ENCODE data around the gene BCAT1.
"Not testable (repeated sequence)": the region's sequence is repeated elsewhere in the genome, so short reads cannot be mapped to it uniquely, and the experiment has no call there.

BCAT1 gene

GRCh38 chr12:24956351-24956750 is 7.5 kb upstream of the BCAT1 start:
- not testable (repeated sequence) for DNase-seq (ENCODE audit: low read depth)

- DNase-seq (ENCODE audit: low read depth), result no peak
Observed at GRCh38 chr12:24955853-24956252, 7.0 kb upstream of the BCAT1 start.

GRCh38 chr12:24955389-24955788 is 6.5 kb upstream of the BCAT1 start:
- no peak for DNase-seq (ENCODE audit: low read depth)

- peak; percentile 18 for DNase-seq (ENCODE audit: low read depth)
Observed at GRCh38 chr12:24954261-24954660, 5.4 kb upstream of the BCAT1 start.

GRCh38 chr12:24952389-24952788 is 3.5 kb upstream of the BCAT1 start:
- DNase-seq (ENCODE audit: low read depth), result no peak

GRCh38 chr12:24950231-24950834 is 1.4 kb upstream of the BCAT1 start:
- DNase-seq (ENCODE audit: low read depth), result no peak

GRCh38 chr12:24948420-24948756 is 513 bp downstream of the BCAT1 start:
- peak; percentile 67 for DNase-seq (ENCODE audit: low read depth)

- DNase-seq (ENCODE audit: low read depth), result peak; percentile 16
Observed at GRCh38 chr12:24947541-24948419, 1.1 kb downstream of the BCAT1 start.

GRCh38 chr12:24945845-24946244 is 3.1 kb downstream of the BCAT1 start:
- DNase-seq (ENCODE audit: low read depth), result no peak

- DNase-seq (ENCODE audit: low read depth), result no peak
Observed at GRCh38 chr12:24945039-24945438, 3.9 kb downstream of the BCAT1 start.

- DNase-seq (ENCODE audit: low read depth), result no peak
Observed at GRCh38 chr12:24944601-24944975, 4.3 kb downstream of the BCAT1 start.

- peak; percentile 35 for DNase-seq (ENCODE audit: low read depth)
Observed at GRCh38 chr12:24943947-24944600, 4.8 kb downstream of the BCAT1 start.

- DNase-seq (ENCODE audit: low read depth), result no peak
Observed at GRCh38 chr12:24940157-24940556, 8.7 kb downstream of the BCAT1 start.

GRCh38 chr12:24939551-24939950 is 9.3 kb downstream of the BCAT1 start:
- not testable (repeated sequence) for DNase-seq (ENCODE audit: low read depth)

- no peak for DNase-seq (ENCODE audit: low read depth)
Observed at GRCh38 chr12:24938341-24938740, 10.6 kb downstream of the BCAT1 start.

- DNase-seq (ENCODE audit: low read depth), result peak; percentile 82
Observed at GRCh38 chr12:24937553-24938244, 11.2 kb downstream of the BCAT1 start.

GRCh38 chr12:24933694-24934407 is 15.1 kb downstream of the BCAT1 start:
- no peak for DNase-seq (ENCODE audit: low read depth)

GRCh38 chr12:24931666-24932405 is 17.1 kb downstream of the BCAT1 start:
- peak; percentile 52 for DNase-seq (ENCODE audit: low read depth)

- DNase-seq (ENCODE audit: low read depth), result no peak
Observed at GRCh38 chr12:24929953-24930352, 18.9 kb downstream of the BCAT1 start.

- DNase-seq (ENCODE audit: low read depth), result not testable (repeated sequence)
Observed at GRCh38 chr12:24928533-24929306, 20.2 kb downstream of the BCAT1 start.
